ENCODE measurements around the gene OXA1L. TPM values are rescaled to one million over a fixed set of nuclear protein-coding genes. Genes with fewer than 3 reads are reported as not detected.
"Not testable (repeated sequence)": the region's sequence is repeated elsewhere in the genome, so short reads cannot be mapped to it uniquely, and the experiment has no call there.

OXA1L gene
- 100 to 1,000 TPM; 138 to 219 (median 189) TPM for total RNA-seq
- 100 to 1,000 TPM; 143 to 146 TPM for polyA plus RNA-seq
- long read RNA-seq, donor 1, transcript OXA1L-201 (10 exons, 1,719 nt), result major isoform, 105 of 122 reads
- long read RNA-seq, donor 1, partial matches to known transcripts, result 12 of 122 reads
- long read RNA-seq, donor 1, other reads (novel, unspliced or antisense), result 5 of 122 reads
- long read RNA-seq, donor 2, transcript OXA1L-201 (10 exons, 1,719 nt), result major isoform, 145 of 171 reads
- long read RNA-seq, donor 2, partial matches to known transcripts, result 17 of 171 reads
- long read RNA-seq, donor 2, other reads (novel, unspliced or antisense), result 9 of 171 reads
- long read RNA-seq, donor 3, transcript OXA1L-201 (10 exons, 1,719 nt), result major isoform, 731 of 801 reads
- long read RNA-seq, donor 3, partial matches to known transcripts, result 32 of 801 reads
- long read RNA-seq, donor 3, other reads (novel, unspliced or antisense), result 38 of 801 reads

GRCh38 chr14:22766457-22767322, at the start of gene OXA1L:
OXA1L (plus strand) TSS chr14:22766688; CDS start chr14:22766702, 14 bp downstream.
- intact Hi-C loops (cut with DNase I), result loop anchor here in 4 of 10 donors (5.0 to 10.0 kb wide), 5 partner anchors 56 to 209 kb away; partner anchors contain the start of gene DAD1 (in 1 of the 4)
- H3K9me3 ChIP-seq, result peaks cover 0 to 12% (median 4%) of the 10 kb centered on the region in 11 donors
- H3K4me3 ChIP-seq, result peak within 1 kb of the TSS; percentile 65 to 97 (median 86)
- H3K4me1 ChIP-seq, result peaks cover 0 to 42% (median 24%) of the 10 kb centered on the region in 9 donors
- ATAC-seq (peak; percentile 92 to 97 (median 96)), DNase-seq (peak; percentile 94 to 99)
- peaks cover 0 to 47% (median 33%) of the 10 kb centered on the region in 9 donors for H3K36me3 ChIP-seq
- no peak for TF ChIP-seq CTCF (IDR thresholded peaks at IDR 0.05)
- 0 to 1% methylated on average over 56 of the region's 56 CpGs for WGBS, 2 donors
- no peaks in the 10 kb centered on the region for H3K27me3 ChIP-seq
- peak within 1 kb of the TSS; percentile 85 to 95 (median 90) for H3K27ac ChIP-seq

- Histone ChIP-seq H3K36me3 (no peaks in the 10 kb centered on the region), H3K27ac (no peak overlapping the region), H3K27me3 (peaks cover 0 to 8% (median 0%) of the 10 kb centered on the region in 7 donors), H3K4me3 (no peak overlapping the region), H3K9me3 (peaks cover 0 to 13% (median 0%) of the 10 kb centered on the region in 11 donors), H3K4me1 (peaks cover 0 to 4% (median 0%) of the 10 kb centered on the region in 9 donors)
- WGBS, 2 donors, result 82 to 90% methylated on average over 4 of the region's 4 CpGs
- ATAC-seq, result no peak
- intact Hi-C loops (cut with DNase I), result loop anchor here in 2 of 10 donors (10.0 kb wide), 2 partner anchors 53 to 133 kb away; partner anchors contain the start of gene DAD1 (in 1 of the 2)
- no peak for TF ChIP-seq CTCF (IDR thresholded peaks at IDR 0.05)
- DNase-seq, result no peak
Measured at GRCh38 chr14:22718091-22718490, 48.4 kb upstream of the OXA1L start.

GRCh38 chr14:22721213-22721612, 45.3 kb upstream of the OXA1L start:
- peaks cover 0 to 13% (median 0%) of the 10 kb centered on the region in 11 donors for H3K9me3 ChIP-seq
- DNase-seq, result no peak
- no peak overlapping the region for H3K4me3 ChIP-seq
- WGBS, 2 donors, result 67 to 76% methylated on average over 2 of the region's 2 CpGs
- intact Hi-C loops (cut with DNase I), result no loop called here
- ATAC-seq, result no peak
- no peaks in the 10 kb centered on the region for H3K36me3 ChIP-seq
- H3K27ac ChIP-seq, result no peak overlapping the region
- TF ChIP-seq CTCF (IDR thresholded peaks at IDR 0.05), result no peak
- H3K27me3 ChIP-seq, result peaks cover 0 to 8% (median 0%) of the 10 kb centered on the region in 7 donors
- H3K4me1 ChIP-seq, result no peaks in the 10 kb centered on the region

- Histone ChIP-seq H3K36me3 (no peaks in the 10 kb centered on the region), H3K4me1 (no peaks in the 10 kb centered on the region), H3K4me3 (no peak overlapping the region), H3K27me3 (peaks cover 0 to 8% (median 0%) of the 10 kb centered on the region in 7 donors), H3K27ac (no peak overlapping the region), H3K9me3 (peaks cover 0 to 13% (median 0%) of the 10 kb centered on the region in 11 donors)
- no peak for TF ChIP-seq CTCF (IDR thresholded peaks at IDR 0.05)
- intact Hi-C loops (cut with DNase I), result no loop called here
- DNase-seq (no peak), ATAC-seq (no peak)
- 70 to 73% methylated on average over 1 of the region's 1 CpG for WGBS, 2 donors
Measured at GRCh38 chr14:22723815-22724214, 42.7 kb upstream of the OXA1L start.

- ATAC-seq; intact Hi-C loops (cut with DNase I); H3K4me1 ChIP-seq; H3K4me3 ChIP-seq; DNase-seq; H3K27me3 ChIP-seq; H3K36me3 ChIP-seq; H3K27ac ChIP-seq: not testable (repeated sequence)
- H3K9me3 ChIP-seq, result peaks cover 0 to 13% (median 0%) of the 10 kb centered on the region in 11 donors
- 63 to 75% methylated on average over 8 of the region's 8 CpGs for WGBS, 2 donors
Measured at GRCh38 chr14:22724847-22725246, 41.6 kb upstream of the OXA1L start.

- H3K27ac ChIP-seq; ATAC-seq; H3K4me1 ChIP-seq; DNase-seq; H3K4me3 ChIP-seq; intact Hi-C loops (cut with DNase I); H3K36me3 ChIP-seq; H3K27me3 ChIP-seq: not testable (repeated sequence)
- WGBS, 2 donors, result 50 to 54% methylated on average over 3 of the region's 3 CpGs
- peaks cover 0 to 13% (median 0%) of the 10 kb centered on the region in 11 donors for H3K9me3 ChIP-seq
Measured at GRCh38 chr14:22725374-22725773, 41.1 kb upstream of the OXA1L start.

All from heart right ventricle (tissue), 16 donors.